Psoas muscle (tissue), 8 donors: ENCODE results near the gene IBA57. TPM values are rescaled to one million over a fixed set of nuclear protein-coding genes. Genes with fewer than 3 reads are reported as not detected.

Experiments used
- ATAC-seq, 4 donors: fragments of 200-7000 bp; cut with Tn5 transposase; one replicate each; pipeline ENCODE4 v1.9.1; 2020; ENCODE audit warnings: moderate library complexity in 3 of 4, mild to moderate bottlenecking in 2 of 4
- DNase-seq, 2 donors: peaks; one replicate each; pipeline ENCODE4 v3.0.0-alpha.2; 2020
- H3K27ac ChIP-seq: fragments of 200-600 bp; one replicate; pipeline ENCODE4 v1.8.0; 2022
- H3K27me3 ChIP-seq, 3 donors: fragments of 200-600 bp in 1 of 3; one replicate each; pipeline versions ENCODE4 v1.6.1 to v1.8.0; 2013 to 2022; ENCODE audit warnings: low read length in 2 of 3, mild to moderate bottlenecking in 2 of 3, moderate library complexity in 1 of 3; ENCODE audit not compliant: insufficient read depth in 3 of 3
- H3K36me3 ChIP-seq, 2 donors: fragments of 200-600 bp in 1 of 2; one replicate each; pipeline versions ENCODE4 v1.6.1 to v1.8.0; 2013 to 2022; ENCODE audit warnings: low read depth in 1 of 2, mild to moderate bottlenecking in 1 of 2, moderate library complexity in 1 of 2; ENCODE audit not compliant: insufficient read depth in 1 of 2
- H3K4me1 ChIP-seq: fragments of 200-600 bp; one replicate; pipeline ENCODE4 v1.8.0; 2022
- H3K4me3 ChIP-seq: fragments of 200-600 bp; one replicate; pipeline ENCODE4 v1.8.0; 2022; ENCODE audit warnings: mild to moderate bottlenecking
- H3K9me3 ChIP-seq: fragments of 200-600 bp; one replicate; pipeline ENCODE4 v1.8.0; 2022
- CTCF ChIP-seq: fragments of 200-600 bp; IDR thresholded peaks from one replicate; pipeline ENCODE4 v1.8.0; 2022; ENCODE audit warnings: antibody characterized with exemption
- WGBS, 3 donors: extraction: QIAGEN DNeasy Blood & Tissue Kit; methylation state at CpG; one replicate each; pipeline versions ENCODE4 v1.1.6 to v1.1.7; 2013; 5-methylcytosine and 5-hydroxymethylcytosine counted together
- intact Hi-C, 2 donors: fragments of 100-400 bp; cut with DNase I; formaldehyde crosslinking; loops; one replicate each; pipeline versions ENCODE4 v1.11.0 to v1.14.2; 2022
- polyA plus RNA-seq, 3 donors: library from polyadenylated mRNA; stranded (reverse); fragments of 200-250 nt; gene quantifications; one replicate each; pipeline ENCODE4 v1.2.3, GENCODE V29; 2013
- total RNA-seq, 4 donors: library from RNA; stranded (reverse); fragmentation: NEBNext Ultra II Directional in 2 of 4; extraction: Animal tissue kit (Norgen Biotek cat#: 25700) in 2 of 4; gene quantifications; one replicate each; pipeline versions ENCODE4 v1.2.1 to v1.2.4, GENCODE V29; 2021 to 2023
- donor health status: healthy with polysubstance abuse.
- donor health status: DM: no; HTN: no; CAD: no; lungs with moderate emphysema.
- donor health status: Bipolar disorder and iron deficiency.
- donor health status: healthy.
- donor health status: DM: yes; HTN: yes; CAD: no.
- donor health status: DM: no; HTN: no; CAD: no.
- donor health status: DM: no; HTN: no; CAD: no.
- donor health status: DM: yes; HTN: yes; CAD: no.

IBA57 gene
- total and polyA plus RNA-seq, 7 donors: 7.7 to 26.2 (median 15.1) TPM

- ATAC-seq (no peak), DNase-seq (peak in 1 of 2 donors; percentile 50)
- Histone ChIP-seq H3K27ac (peak overlapping the region; percentile 97), H3K9me3 (no peaks in the 10 kb centered on the region), H3K4me3 (peak overlapping the region; percentile 89), H3K36me3 (peaks cover 7 to 21% of the 10 kb centered on the region in 2 donors), H3K4me1 (peaks cover 30% of the 10 kb centered on the region), H3K27me3 (no peaks in the 10 kb centered on the region)
- TF ChIP-seq CTCF: no peak
- 42 to 59% (median 44%) methylated on average over 11 of the region's 11 CpGs for WGBS, 3 donors
- intact Hi-C loops: no loop called here
Observed at GRCh38 chr1:228142701-228143136, 22.9 kb upstream of the IBA57 start.

GRCh38 chr1:228143480-228144192 is 22.0 kb upstream of the IBA57 start:
- no peak for ATAC-seq
- Histone ChIP-seq H3K27me3 (no peaks in the 10 kb centered on the region), H3K36me3 (peaks cover 7 to 30% of the 10 kb centered on the region in 2 donors), H3K4me3 (no peak overlapping the region), H3K9me3 (no peaks in the 10 kb centered on the region), H3K4me1 (peaks cover 30% of the 10 kb centered on the region), H3K27ac (no peak overlapping the region)
- intact Hi-C loops: no loop called here
- no peak for DNase-seq
- 87 to 91% (median 88%) methylated on average over 12 of the region's 12 CpGs for WGBS, 3 donors
- no peak for TF ChIP-seq CTCF

GRCh38 chr1:228144193-228144992 is 21.2 kb upstream of the IBA57 start:
- DNase-seq: no peak
- Histone ChIP-seq H3K27me3 (no peaks in the 10 kb centered on the region), H3K36me3 (peaks cover 7 to 34% of the 10 kb centered on the region in 2 donors)

GRCh38 chr1:228144993-228145343 is 20.6 kb upstream of the IBA57 start:
- no peak for ATAC-seq
- DNase-seq: no peak
- Histone ChIP-seq H3K4me3 (no peak overlapping the region), H3K27me3 (no peaks in the 10 kb centered on the region), H3K36me3 (peaks cover 7 to 37% of the 10 kb centered on the region in 2 donors), H3K9me3 (no peaks in the 10 kb centered on the region), H3K27ac (no peak overlapping the region), H3K4me1 (peaks cover 30% of the 10 kb centered on the region)
- intact Hi-C loops: no loop called here
- 85 to 93% (median 89%) methylated on average over 8 of the region's 8 CpGs for WGBS, 3 donors
- no peak for TF ChIP-seq CTCF

More at GRCh38 chr1:228144193-228144992, 21.2 kb upstream of the IBA57 start:
- Histone ChIP-seq H3K27ac (no peak overlapping the region), H3K4me3 (no peak overlapping the region), H3K9me3 (no peaks in the 10 kb centered on the region), H3K4me1 (peaks cover 30% of the 10 kb centered on the region)
- intact Hi-C loops: no loop called here
- TF ChIP-seq CTCF: no peak
- ATAC-seq: no peak
- WGBS, 3 donors: 79 to 81% (median 81%) methylated on average over 16 of the region's 16 CpGs
